Suprapubic skin (tissue), 4 donors: ENCODE results near the gene CCNT1. TPM values are rescaled to one million over a fixed set of nuclear protein-coding genes. Genes with fewer than 3 reads are reported as not detected.

Experiments used
- DNase-seq, 2 donors: peaks; one replicate each; pipeline ENCODE4 v3.0.0-alpha.2; 2019; ENCODE audit warnings: low spot score in 2 of 2
- H3K27ac ChIP-seq: fragments of 200-600 bp; sonication (generic); one replicate; pipeline ENCODE4 v1.5.1; 2019
- H3K27me3 ChIP-seq: fragments of 200-600 bp; sonication (generic); one replicate; pipeline ENCODE4 v1.5.1; 2019
- H3K36me3 ChIP-seq: fragments of 200-600 bp; sonication (generic); one replicate; pipeline ENCODE4 v1.5.1; 2019
- H3K4me1 ChIP-seq: fragments of 200-600 bp; sonication (generic); one replicate; pipeline ENCODE4 v1.5.1; 2019
- H3K4me3 ChIP-seq: fragments of 200-600 bp; sonication (generic); one replicate; pipeline ENCODE4 v1.5.1; 2019; ENCODE audit warnings: mild to moderate bottlenecking
- H3K9me3 ChIP-seq: fragments of 200-600 bp; sonication (generic); one replicate; pipeline ENCODE4 v1.5.1; 2019
- EP300 ChIP-seq: sonication (generic); formaldehyde crosslinking; IDR thresholded peaks from one replicate; pipeline ENCODE4 v1.6.1; 2017; ENCODE audit warnings: antibody characterized with exemption
- POLR2A ChIP-seq, 2 donors: fragments of 450-650 bp; IDR thresholded peaks; one replicate each; pipeline ENCODE4 v1.6.1; 2017; ENCODE audit warnings: antibody characterized with exemption in 2 of 2, mild to moderate bottlenecking in 2 of 2, moderate library complexity in 2 of 2
- POLR2AphosphoS5 ChIP-seq, 3 donors: sonication (generic); formaldehyde crosslinking; IDR thresholded peaks; one replicate each; pipeline ENCODE4 v1.6.1; 2017; ENCODE audit warnings: antibody characterized with exemption in 3 of 3
- WGBS: methylation state at CpG from one replicate; pipeline ENCODE4 v1.1.5; 2018; 5-methylcytosine and 5-hydroxymethylcytosine counted together
- total RNA-seq, 4 donors: library from RNA; depleted of rRNA; stranded (reverse); fragments of >200 nt; gene quantifications; one replicate each; pipeline ENCODE4 v1.1.0, GENCODE V29; 2016
- TF ChIP-seq, protein P1 (sequence below), 2 donors: fragments of 200-600 bp in 1 of 2; fragments of 450-650 bp in 1 of 2; sonication (generic) in 1 of 2; IDR thresholded peaks; one replicate each; pipeline ENCODE4 v1.5.1; 2016 to 2019; ENCODE audit warnings: antibody characterized with exemption in 2 of 2, mild to moderate bottlenecking in 1 of 2, moderate library complexity in 1 of 2

Gene CCNT1
- total RNA-seq, 4 donors from 2014 or later: 23.4 to 74.4 (median 36.4) TPM

DNA sequence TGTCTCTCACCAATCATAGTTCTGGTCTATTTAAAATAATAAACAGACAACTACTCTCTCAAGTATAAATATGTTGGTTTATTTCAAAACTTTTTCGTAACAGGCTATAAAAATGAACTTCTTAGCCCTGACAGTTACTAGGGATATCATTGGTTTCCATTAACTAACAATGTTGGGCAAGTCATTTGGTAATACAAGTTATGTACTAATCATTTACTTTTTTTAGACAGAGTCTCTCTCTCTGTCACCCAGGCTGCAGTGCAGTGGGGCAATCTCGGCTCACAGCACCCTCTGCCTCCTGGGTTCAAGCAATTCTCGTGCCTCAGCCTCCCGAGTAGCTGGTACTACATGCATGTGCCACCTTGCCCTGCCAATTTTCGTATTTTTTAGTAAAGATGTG lies 19.9 kb downstream of the CCNT1 start:
- Histone ChIP-seq H3K9me3 (no peaks in the 10 kb centered on the region), H3K4me3 (no peak overlapping the region), H3K36me3 (peaks cover 84% of the 10 kb centered on the region), H3K4me1 (no peaks in the 10 kb centered on the region), H3K27me3 (no peaks in the 10 kb centered on the region), H3K27ac (no peak overlapping the region)
- WGBS: 98% methylated on average over 5 of the region's 5 CpGs
- TF ChIP-seq EP300 (no peak), POLR2A (IDR thresholded peaks at IDR 0.05) (no peak), POLR2AphosphoS5 (IDR thresholded peaks at IDR 0.05) (no peak)
- TF ChIP-seq, protein P1, sequence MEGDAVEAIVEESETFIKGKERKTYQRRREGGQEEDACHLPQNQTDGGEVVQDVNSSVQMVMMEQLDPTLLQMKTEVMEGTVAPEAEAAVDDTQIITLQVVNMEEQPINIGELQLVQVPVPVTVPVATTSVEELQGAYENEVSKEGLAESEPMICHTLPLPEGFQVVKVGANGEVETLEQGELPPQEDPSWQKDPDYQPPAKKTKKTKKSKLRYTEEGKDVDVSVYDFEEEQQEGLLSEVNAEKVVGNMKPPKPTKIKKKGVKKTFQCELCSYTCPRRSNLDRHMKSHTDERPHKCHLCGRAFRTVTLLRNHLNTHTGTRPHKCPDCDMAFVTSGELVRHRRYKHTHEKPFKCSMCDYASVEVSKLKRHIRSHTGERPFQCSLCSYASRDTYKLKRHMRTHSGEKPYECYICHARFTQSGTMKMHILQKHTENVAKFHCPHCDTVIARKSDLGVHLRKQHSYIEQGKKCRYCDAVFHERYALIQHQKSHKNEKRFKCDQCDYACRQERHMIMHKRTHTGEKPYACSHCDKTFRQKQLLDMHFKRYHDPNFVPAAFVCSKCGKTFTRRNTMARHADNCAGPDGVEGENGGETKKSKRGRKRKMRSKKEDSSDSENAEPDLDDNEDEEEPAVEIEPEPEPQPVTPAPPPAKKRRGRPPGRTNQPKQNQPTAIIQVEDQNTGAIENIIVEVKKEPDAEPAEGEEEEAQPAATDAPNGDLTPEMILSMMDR (IDR thresholded peaks at IDR 0.05): no peak
- no peak for DNase-seq

DNA sequence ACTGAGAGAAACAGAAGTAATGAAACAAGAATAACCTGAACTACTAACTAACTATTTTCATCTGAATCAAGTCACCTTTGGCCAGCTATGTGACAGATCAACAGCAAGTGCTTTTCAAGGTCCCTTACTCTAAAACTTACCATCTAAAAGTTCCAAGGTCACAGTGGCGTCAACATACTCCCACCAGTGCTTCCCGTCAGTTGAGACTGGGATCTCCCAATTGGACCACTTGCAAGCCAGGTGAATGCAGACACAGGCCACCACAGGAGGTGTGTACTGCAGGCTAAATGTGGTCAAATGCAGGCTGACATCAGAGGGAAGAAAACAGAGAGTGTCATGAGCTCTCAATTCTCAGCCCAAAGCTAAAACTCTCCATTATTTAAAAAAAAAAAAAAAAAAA lies 20.6 kb downstream of the CCNT1 start:
- TF ChIP-seq, protein P1 (IDR thresholded peaks at IDR 0.05): no peak
- TF ChIP-seq EP300: no peak
- TF ChIP-seq POLR2AphosphoS5 (IDR thresholded peaks at IDR 0.05): no peak
- no peak for TF ChIP-seq POLR2A (IDR thresholded peaks at IDR 0.05)
- peaks cover 81% of the 10 kb centered on the region for H3K36me3 ChIP-seq
- WGBS: 88% methylated on average over 2 of the region's 2 CpGs

DNA sequence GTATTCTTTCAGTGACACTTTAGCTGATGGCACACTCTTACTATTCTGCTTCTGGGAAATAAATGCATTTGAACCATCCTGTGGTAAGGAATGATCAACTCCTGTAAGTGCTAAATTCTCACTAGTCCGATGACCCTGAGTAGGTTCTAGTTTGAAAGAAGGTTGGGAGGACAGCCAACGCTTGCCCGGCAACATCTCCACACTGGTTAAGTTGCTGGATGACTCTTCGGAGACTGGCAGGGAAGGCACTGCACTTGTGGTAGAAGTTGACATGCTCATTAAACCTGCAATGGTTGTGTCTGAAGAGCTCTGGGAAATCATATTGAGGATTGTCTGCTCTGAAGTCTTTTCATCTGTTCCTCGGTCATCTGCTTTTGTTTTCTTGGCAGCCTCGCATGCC lies 22.5 kb downstream of the CCNT1 start:
- TF ChIP-seq, protein P1 (IDR thresholded peaks at IDR 0.05): no peak
- TF ChIP-seq EP300: no peak
- no peak for TF ChIP-seq POLR2AphosphoS5 (IDR thresholded peaks at IDR 0.05)
- no peak for TF ChIP-seq POLR2A (IDR thresholded peaks at IDR 0.05)
- WGBS: 94% methylated on average over 6 of the region's 6 CpGs
- no peak overlapping the region for H3K27ac ChIP-seq
- no peaks in the 10 kb centered on the region for H3K4me1 ChIP-seq
- no peak for DNase-seq
- no peaks in the 10 kb centered on the region for H3K9me3 ChIP-seq
- peaks cover 78% of the 10 kb centered on the region for H3K36me3 ChIP-seq
- no peak overlapping the region for H3K4me3 ChIP-seq
- H3K27me3 ChIP-seq: no peaks in the 10 kb centered on the region

More for the DNA sequence above, 20.6 kb downstream of the CCNT1 start:
- H3K4me1 ChIP-seq: no peaks in the 10 kb centered on the region
- no peaks in the 10 kb centered on the region for H3K9me3 ChIP-seq
- H3K27me3 ChIP-seq: no peaks in the 10 kb centered on the region
- H3K4me3 ChIP-seq: no peak overlapping the region
- no peak for DNase-seq
- H3K27ac ChIP-seq: no peak overlapping the region

DNA sequence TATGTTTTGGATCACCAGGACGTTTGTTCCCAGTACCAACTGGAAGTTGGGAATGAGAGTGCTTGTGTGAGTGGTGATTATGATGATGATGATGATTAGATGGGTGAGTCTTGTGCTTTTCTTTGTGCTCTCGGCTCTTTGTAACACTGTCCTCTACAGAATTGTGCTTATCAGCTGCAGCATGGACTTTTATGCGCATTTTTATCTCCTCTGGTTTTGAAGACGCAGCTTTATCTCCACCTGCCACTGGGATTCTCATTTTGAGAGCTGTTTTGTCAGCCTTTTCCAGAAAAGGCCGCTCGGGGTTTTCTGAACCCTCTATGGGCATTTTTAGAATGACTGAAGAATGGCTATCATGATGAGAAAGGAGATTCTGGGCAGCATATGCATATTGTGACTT lies 22.9 kb downstream of the CCNT1 start:
- Histone ChIP-seq H3K4me1 (no peaks in the 10 kb centered on the region), H3K36me3 (peaks cover 80% of the 10 kb centered on the region)
- TF ChIP-seq EP300 (no peak), POLR2A (IDR thresholded peaks at IDR 0.05) (no peak), POLR2AphosphoS5 (IDR thresholded peaks at IDR 0.05) (no peak)
- TF ChIP-seq, protein P1 (IDR thresholded peaks at IDR 0.05): no peak

DNA sequence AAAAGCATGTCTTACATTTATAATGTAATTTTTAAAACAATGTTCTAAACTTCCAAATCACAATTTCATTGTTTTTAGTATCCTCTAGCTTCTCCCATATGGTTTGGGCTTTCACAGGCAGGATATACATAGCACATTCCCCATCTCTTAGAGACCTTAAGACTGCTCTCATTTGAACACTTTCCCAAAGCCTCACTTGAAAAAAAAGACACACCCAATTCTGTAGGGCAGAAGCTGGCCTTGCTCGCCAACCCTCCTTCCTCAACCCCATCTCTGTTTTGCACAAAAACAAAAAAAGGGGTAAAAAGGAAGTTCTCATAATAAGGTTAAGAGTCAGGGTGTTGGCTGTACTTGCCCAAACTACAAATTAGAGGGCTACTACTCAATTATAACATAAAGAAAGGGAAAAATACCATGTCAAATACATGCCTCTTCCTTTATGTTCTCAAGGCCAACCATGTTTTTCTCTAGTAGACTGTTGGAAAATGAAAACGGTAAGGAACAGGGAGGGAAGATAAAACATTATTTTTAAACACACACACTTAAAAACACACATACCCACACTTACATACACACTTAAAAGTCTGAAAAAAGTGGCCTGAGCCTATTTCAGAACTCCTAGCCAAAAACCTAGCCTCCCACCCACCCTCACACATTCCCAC lies 24.6 kb downstream of the CCNT1 start:
- WGBS: 56% methylated on average over 2 of the region's 2 CpGs
- Histone ChIP-seq H3K9me3 (no peaks in the 10 kb centered on the region), H3K4me3 (no peak overlapping the region), H3K4me1 (no peaks in the 10 kb centered on the region), H3K36me3 (peaks cover 71% of the 10 kb centered on the region), H3K27me3 (no peaks in the 10 kb centered on the region), H3K27ac (no peak overlapping the region)
- TF ChIP-seq POLR2A (IDR thresholded peaks at IDR 0.05): no peak
- TF ChIP-seq POLR2AphosphoS5 (IDR thresholded peaks at IDR 0.05): no peak
- TF ChIP-seq, protein P1 (IDR thresholded peaks at IDR 0.05): no peak
- TF ChIP-seq EP300: no peak
- no peak for DNase-seq

More for the DNA sequence above, 22.9 kb downstream of the CCNT1 start:
- Histone ChIP-seq H3K4me3 (no peak overlapping the region), H3K27ac (no peak overlapping the region), H3K27me3 (no peaks in the 10 kb centered on the region), H3K9me3 (no peaks in the 10 kb centered on the region)
- no peak for DNase-seq
- 95% methylated on average over 6 of the region's 6 CpGs for WGBS
